Urothelium cell line (cell line): Measurements from ENCODE around the gene TPSG1.
A peak's percentile ranks its signal among the peaks of the same experiment; 100 is the strongest.

Experiments used
- DNase-seq: peaks from one replicate; pipeline ENCODE4 v3.0.0; 2011; ENCODE audit warnings: low spot score, mixed read lengths
- FAIRE-seq: peaks from 2 replicates; lab custom pipeline; 2011; peaks lifted over from hg19 to GRCh38; lab: Jason Lieb, UNC

The TPSG1 gene

GRCh38 chr16:1217526-1217925, 7.5 kb downstream of the TPSG1 start:
- no peak for DNase-seq
- no peak for FAIRE-seq

GRCh38 chr16:1216681-1217400, 8.2 kb downstream of the TPSG1 start:
- no peak for DNase-seq
- no peak for FAIRE-seq

DNA sequence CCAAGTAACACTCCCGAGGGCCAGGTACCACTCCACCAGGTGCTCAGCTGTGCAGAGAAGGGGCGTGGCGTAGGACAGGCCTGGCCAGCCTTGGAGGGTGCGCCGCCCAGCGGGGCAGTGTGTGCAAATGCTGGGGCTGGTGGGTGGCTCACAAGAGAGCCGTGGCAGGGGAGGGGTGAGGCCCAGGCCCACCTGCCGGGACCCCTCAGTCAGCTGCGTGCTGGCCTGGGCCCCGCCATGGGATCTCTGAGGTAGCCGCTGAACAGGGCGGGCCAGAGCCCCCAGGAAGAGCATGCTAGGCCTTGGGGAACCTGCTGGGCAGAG, 8.8 kb downstream of the TPSG1 start:
- DNase-seq (no peak), FAIRE-seq (no peak)

DNA sequence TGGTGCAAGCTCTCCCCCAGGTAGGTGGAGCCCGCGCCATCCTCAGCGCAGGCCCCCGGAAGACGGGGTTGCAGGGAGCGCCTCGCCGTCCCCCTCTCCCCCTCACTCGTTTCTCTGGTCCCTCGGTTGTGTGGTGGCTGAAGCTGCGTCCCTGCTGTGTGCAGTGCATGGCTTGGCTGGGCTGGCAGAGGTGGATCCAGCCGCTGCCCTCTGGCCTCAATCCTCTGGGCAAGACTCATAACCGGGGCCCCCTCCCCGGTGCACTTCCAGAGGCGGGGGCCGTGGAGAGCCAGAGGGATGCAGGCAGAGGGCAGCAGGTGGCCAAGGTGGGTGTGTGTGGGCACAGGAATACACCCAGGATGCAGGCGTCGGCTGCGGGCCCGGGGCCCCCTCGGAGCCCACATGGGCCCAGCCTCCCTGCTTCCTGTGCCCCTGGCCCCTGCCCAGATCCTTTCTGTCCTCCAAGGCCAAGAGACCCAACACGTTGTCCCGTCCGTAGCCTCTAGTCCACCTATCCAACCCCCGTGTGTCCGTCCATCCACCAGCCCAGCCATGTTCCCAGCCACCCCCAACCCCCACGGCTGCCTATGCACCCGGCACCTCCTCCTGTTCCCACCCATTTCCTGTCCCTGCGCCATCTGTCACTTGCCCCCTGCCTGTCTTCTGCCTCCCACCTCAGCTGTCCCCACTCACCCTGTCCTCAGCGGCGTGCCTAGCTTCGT, 9.3 kb downstream of the TPSG1 start:
- DNase-seq, result no peak
- no peak for FAIRE-seq

GRCh38 chr16:1214719-1215118, 10.3 kb downstream of the TPSG1 start:
- DNase-seq, result no peak

GRCh38 chr16:1213796-1214372, 11.2 kb downstream of the TPSG1 start:
- FAIRE-seq (no peak), DNase-seq (no peak)

More at GRCh38 chr16:1214719-1215118, 10.3 kb downstream of the TPSG1 start:
- FAIRE-seq, result no peak

GRCh38 chr16:1213231-1213630, 11.8 kb downstream of the TPSG1 start:
- DNase-seq (no peak), FAIRE-seq (no peak)

GRCh38 chr16:1212616-1213194, 12.4 kb downstream of the TPSG1 start:
- DNase-seq (no peak), FAIRE-seq (no peak)

- FAIRE-seq (no peak), DNase-seq (no peak)
Measured at GRCh38 chr16:1211451-1212268, 13.4 kb downstream of the TPSG1 start.

DNA sequence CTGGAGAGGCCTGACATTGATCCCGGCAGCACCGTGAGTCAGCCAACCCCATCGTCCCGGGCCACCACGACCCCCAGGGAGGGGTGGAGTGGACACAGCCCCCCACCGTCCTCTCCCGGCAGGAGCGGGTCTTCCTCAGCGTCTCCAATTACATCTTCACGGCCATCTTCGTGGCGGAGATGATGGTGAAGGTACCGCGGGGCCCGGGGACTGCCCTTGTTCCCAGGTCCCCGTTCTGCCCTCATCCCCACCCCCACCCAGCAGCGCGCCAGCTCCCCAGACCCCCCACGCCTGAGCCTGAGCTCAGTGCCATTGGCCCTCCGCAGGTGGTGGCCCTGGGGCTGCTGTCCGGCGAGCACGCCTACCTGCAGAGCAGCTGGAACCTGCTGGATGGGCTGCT, 14.6 kb downstream of the TPSG1 start:
- DNase-seq (no peak), FAIRE-seq (no peak)

DNA sequence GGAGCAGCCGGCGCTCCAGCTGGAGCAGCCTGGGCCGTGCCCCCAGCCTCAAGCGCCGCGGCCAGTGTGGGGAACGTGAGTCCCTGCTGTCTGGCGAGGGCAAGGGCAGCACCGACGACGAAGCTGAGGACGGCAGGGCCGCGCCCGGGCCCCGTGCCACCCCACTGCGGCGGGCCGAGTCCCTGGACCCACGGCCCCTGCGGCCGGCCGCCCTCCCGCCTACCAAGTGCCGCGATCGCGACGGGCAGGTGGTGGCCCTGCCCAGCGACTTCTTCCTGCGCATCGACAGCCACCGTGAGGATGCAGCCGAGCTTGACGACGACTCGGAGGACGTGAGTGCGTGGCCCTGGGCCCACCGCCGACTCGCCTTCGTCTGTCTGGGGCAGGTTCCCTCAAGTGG, 16.0 kb downstream of the TPSG1 start:
- FAIRE-seq, result no peak
- DNase-seq, result no peak

DNA sequence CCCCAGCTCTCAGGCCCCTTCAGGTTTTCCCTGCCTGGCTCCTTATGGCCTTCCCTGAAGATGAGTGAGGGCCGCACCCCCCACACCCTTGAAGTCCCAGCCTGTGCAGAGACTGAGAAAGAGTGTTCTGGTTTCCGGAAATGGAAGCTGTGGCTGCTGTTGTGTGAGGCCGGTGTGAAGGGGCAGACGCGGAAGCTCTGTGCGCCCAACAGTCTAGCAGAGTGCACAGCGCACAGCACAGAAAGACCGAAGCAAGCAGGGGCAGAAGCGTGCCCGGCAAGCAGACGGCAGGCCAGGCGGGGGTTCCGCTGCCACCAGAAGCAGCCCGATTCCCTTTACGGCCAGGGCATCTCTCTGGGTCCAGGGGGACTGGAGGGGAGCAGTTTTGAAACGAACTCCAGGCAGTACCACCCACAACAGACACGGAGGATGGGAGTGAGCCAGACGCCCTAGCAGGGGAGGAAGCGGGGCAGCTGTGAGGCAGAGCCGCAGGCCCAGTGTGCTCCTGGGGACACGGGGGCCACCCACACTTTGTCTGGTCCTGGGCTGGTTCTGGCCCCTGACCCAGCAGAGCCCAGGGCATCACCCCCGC, 16.7 kb downstream of the TPSG1 start:
- FAIRE-seq (no peak), DNase-seq (no peak)

DNA sequence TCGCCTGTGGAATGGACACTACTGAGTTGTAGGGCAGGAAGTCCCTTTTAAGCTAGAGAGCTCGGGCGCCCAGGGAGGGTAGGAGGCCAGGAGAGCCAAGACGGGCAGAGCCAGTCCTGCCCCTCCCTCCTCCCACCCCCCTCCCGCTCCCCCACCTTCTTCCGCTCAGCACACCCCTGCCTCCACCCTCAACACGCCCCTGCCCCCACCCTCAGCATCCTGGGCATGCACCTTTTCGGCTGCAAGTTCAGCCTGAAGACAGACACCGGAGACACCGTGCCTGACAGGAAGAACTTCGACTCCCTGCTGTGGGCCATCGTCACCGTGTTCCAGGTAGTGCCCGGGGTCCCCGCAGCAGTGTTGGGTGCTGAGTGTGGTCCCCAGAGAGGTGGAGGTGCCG, 18.3 kb downstream of the TPSG1 start:
- no peak for FAIRE-seq
- no peak for DNase-seq

- no peak for FAIRE-seq
- DNase-seq, result no peak
Measured at GRCh38 chr16:1206326-1206725, 18.7 kb downstream of the TPSG1 start.

GRCh38 chr16:1204933-1205332, 20.1 kb downstream of the TPSG1 start:
- no peak for FAIRE-seq
- DNase-seq, result no peak

- DNase-seq (no peak), FAIRE-seq (no peak)
Measured at GRCh38 chr16:1202274-1202673, 22.8 kb downstream of the TPSG1 start.

DNA sequence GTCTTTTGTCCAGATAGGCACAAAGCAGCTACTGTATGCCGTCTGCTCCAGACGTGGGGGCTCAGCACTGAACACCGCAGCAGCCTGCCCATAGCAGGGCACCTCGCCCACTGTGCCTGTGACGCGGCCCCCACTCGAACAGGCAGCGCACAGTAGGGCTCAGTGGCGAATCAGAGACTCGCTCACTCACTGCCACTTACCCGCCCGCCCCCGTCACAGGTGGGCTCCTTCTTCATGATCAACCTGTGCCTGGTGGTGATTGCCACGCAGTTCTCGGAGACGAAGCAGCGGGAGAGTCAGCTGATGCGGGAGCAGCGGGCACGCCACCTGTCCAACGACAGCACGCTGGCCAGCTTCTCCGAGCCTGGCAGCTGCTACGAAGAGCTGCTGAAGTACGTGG, 23.6 kb downstream of the TPSG1 start:
- no peak for DNase-seq
- FAIRE-seq, result no peak

- DNase-seq (no peak), FAIRE-seq (peak; percentile 67)
Measured at GRCh38 chr16:1200014-1200627, 24.9 kb downstream of the TPSG1 start.

DNA sequence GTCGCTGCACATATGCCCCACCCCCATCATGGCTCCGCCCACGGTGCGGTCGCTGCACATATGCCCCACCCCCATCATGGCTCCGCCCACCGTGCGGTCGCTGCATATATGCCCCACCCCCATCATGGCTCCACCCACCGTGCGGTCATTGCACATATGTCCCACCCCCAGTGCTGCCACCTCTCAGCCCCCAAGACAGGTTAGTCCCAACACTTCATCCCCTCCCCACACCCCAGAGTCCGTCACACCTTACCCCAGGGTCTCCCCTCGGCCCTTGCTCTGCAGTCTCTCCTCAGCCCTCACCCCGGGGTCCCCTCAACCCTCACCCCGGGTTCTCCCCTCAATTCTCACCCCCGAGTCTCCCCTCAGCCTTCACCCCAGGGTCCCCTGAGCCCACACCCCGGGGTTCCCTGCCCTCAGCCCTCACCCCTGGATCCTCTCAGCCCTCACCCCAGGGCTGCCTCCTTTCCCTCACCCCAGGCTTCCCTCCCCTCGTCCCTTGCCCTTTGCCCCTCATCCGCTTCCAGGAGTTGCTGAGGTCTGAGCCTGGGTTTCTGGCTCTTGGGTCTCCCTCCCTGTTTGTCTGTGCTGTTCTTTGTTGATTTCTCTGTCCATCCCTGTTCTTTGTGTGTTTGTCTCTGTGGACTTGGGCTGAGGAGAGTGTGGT, 25.6 kb downstream of the TPSG1 start:
- FAIRE-seq, result no peak
- no peak for DNase-seq
